ENCODE measurements around the gene ZSCAN9.

Gene ZSCAN9

GRCh38 chr6:28269492-28269891 lies 44.4 kb downstream of the ZSCAN9 start:
- DNase-seq, result no peak

GRCh38 chr6:28274888-28275287 lies 49.8 kb downstream of the ZSCAN9 start:
- no peak for DNase-seq

- no peak for DNase-seq
Measured at GRCh38 chr6:28277746-28278145, 52.7 kb downstream of the ZSCAN9 start.

GRCh38 chr6:28280595-28281287 lies 55.7 kb downstream of the ZSCAN9 start:
- DNase-seq, result no peak

DNA sequence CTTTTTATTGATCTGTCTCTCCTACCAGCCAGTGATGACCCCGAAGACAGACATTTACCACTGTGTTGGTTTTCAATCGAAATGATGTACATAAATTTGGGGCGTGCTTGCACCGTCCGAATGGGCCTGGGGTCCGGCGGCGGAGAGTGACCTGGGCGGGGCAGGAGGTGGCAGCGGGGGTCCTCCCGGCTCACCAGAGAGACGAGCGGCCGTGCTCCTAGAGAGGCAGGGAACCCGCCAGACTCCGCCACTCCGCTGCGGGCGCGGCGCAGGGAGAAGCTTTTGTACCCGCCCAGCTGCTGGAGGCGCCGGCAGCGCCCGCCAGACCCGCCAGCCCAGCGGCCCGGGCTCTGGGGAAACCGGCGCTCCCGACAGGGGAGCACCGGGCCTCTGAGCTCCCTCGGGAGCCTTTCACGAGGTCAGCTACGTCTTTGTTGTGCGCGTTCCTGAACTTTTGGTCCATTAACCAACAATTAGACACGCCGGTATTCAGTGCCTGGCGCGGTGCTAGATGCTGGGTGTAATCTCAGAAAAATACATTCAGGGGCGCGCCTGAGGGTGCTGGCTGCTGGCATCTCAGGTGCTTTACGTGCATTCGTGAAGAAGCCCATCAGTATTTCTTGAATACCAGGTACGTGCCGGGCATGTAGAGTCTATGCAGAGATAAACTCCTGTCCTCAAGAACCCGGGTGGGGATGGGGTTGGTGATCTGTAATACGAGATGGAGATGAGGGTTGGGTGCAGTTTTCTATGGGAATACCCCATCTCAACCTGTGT lies 56.4 kb downstream of the ZSCAN9 start, which contains the start of gene PGBD1:
Gene PGBD1, plus strand, starts transcription at position 285 of the 777 bp plus-strand sequence. CDS start 2,242 bp downstream, outside the sequence.
- peak; percentile 25 to 44 for DNase-seq

- no peak for DNase-seq
Measured at GRCh38 chr6:28282926-28283325, 57.9 kb downstream of the ZSCAN9 start.
